ENCODE results near the gene DDX54.
"Not testable (repeated sequence)": the region's sequence is repeated elsewhere in the genome, so short reads cannot be mapped to it uniquely, and the experiment has no call there.

DDX54 gene

GRCh38 chr12:113120670-113121370 lies 64.5 kb downstream of the DDX54 start:
- DNase-seq (ENCODE audit: low read depth in 2 of 2): no peak

- DNase-seq (ENCODE audit: low read depth in 2 of 2): no peak
Observed at GRCh38 chr12:113119980-113120669, 65.2 kb downstream of the DDX54 start.

- no peak for DNase-seq (ENCODE audit: low read depth in 2 of 2)
Observed at GRCh38 chr12:113118142-113118541, 67.1 kb downstream of the DDX54 start.

GRCh38 chr12:113117684-113118083 lies 67.6 kb downstream of the DDX54 start:
- not testable (repeated sequence) for DNase-seq (ENCODE audit: low read depth in 2 of 2)

- no peak for DNase-seq (ENCODE audit: low read depth in 2 of 2)
Observed at GRCh38 chr12:113116875-113117274, 68.4 kb downstream of the DDX54 start.

GRCh38 chr12:113115455-113116126 lies 69.7 kb downstream of the DDX54 start:
- no peak for DNase-seq (ENCODE audit: low read depth in 2 of 2)

- no peak for DNase-seq (ENCODE audit: low read depth in 2 of 2)
Observed at GRCh38 chr12:113114447-113115178, 70.7 kb downstream of the DDX54 start.

- DNase-seq (ENCODE audit: low read depth in 2 of 2): no peak
Observed at GRCh38 chr12:113113397-113113796, 71.9 kb downstream of the DDX54 start.

- no peak for DNase-seq (ENCODE audit: low read depth in 2 of 2)
Observed at GRCh38 chr12:113112043-113112899, 73.0 kb downstream of the DDX54 start.

GRCh38 chr12:113111247-113111646 lies 74.0 kb downstream of the DDX54 start:
- no peak for DNase-seq (ENCODE audit: low read depth in 2 of 2)

- DNase-seq (ENCODE audit: low read depth in 2 of 2): no peak
Observed at GRCh38 chr12:113109872-113110599, 75.2 kb downstream of the DDX54 start.

- no peak for DNase-seq (ENCODE audit: low read depth in 2 of 2)
Observed at GRCh38 chr12:113109360-113109759, 75.9 kb downstream of the DDX54 start.

GRCh38 chr12:113108308-113108707 lies 77.0 kb downstream of the DDX54 start:
- no peak for DNase-seq (ENCODE audit: low read depth in 2 of 2)

Measured in activated CD4-positive, alpha-beta T cell treated with anti-CD3 and anti-CD28 coated beads for 24 hours (primary cell).